DND-41 (cell line): Measurements from ENCODE around the gene RAD23B.

Source experiments
- EZH2 ChIP-seq: IDR thresholded peaks from 3 replicates; pipeline ENCODE4 v1.6.1; 2012; ENCODE audit warnings: borderline replicate concordance, low read depth, mild to moderate bottlenecking, moderate library complexity, low read length, inconsistent platforms; ENCODE audit not compliant: severe bottlenecking
- TF ChIP-seq, protein P1 (sequence below): IDR thresholded peaks from 2 replicates; pipeline ENCODE4 v1.5.1; 2012; ENCODE audit warnings: borderline replicate concordance, low read length, moderate library complexity, mild to moderate bottlenecking; ENCODE audit not compliant: poor library complexity, severe bottlenecking; ENCODE audit errors: extremely low read depth

DNA sequence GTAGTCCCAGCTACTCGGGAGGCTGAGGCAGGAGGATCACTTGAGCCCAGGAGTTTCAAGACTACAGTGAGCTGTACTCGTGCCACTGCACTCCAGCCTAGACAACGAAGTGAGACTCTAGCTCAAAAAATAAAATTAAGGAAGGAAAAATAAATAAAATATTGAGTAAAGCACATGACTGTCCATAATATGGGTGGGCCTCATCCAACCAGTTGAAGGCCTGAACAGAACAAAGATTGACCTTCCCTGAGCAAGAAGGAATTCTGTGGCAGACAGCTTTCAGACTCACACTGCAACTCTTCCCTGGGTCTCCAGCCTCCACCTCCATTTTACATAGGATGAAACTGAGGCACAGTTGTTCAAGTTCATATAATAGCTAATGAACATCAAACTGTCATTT, 72.3 kb downstream of the RAD23B start:
- TF ChIP-seq, protein P1, sequence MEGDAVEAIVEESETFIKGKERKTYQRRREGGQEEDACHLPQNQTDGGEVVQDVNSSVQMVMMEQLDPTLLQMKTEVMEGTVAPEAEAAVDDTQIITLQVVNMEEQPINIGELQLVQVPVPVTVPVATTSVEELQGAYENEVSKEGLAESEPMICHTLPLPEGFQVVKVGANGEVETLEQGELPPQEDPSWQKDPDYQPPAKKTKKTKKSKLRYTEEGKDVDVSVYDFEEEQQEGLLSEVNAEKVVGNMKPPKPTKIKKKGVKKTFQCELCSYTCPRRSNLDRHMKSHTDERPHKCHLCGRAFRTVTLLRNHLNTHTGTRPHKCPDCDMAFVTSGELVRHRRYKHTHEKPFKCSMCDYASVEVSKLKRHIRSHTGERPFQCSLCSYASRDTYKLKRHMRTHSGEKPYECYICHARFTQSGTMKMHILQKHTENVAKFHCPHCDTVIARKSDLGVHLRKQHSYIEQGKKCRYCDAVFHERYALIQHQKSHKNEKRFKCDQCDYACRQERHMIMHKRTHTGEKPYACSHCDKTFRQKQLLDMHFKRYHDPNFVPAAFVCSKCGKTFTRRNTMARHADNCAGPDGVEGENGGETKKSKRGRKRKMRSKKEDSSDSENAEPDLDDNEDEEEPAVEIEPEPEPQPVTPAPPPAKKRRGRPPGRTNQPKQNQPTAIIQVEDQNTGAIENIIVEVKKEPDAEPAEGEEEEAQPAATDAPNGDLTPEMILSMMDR = no peak
- TF ChIP-seq EZH2 = no peak
